ENCODE results near the gene CFDP1. TPM values are rescaled to one million over a fixed set of nuclear protein-coding genes. Genes with fewer than 3 reads are reported as not detected.
A peak's percentile ranks its signal among the peaks of the same experiment; 100 is the strongest.

The CFDP1 gene
- total RNA-seq, 1 donor from 2014 or later: 65.7 TPM

GRCh38 chr16:75252946-75253911 is 180.1 kb downstream of the CFDP1 start:
- Mint-ChIP-seq H3K36me3 (ENCODE audit: low read depth, unreplicated experiment) (peaks cover 2% of the 10 kb centered on the region), H3K4me3 (ENCODE audit: unreplicated experiment) (peak overlapping the region; percentile 86), H3K4me1 (ENCODE audit: unreplicated experiment) (peaks cover 59% of the 10 kb centered on the region)

GRCh38 chr16:75252049-75252864 is 181.0 kb downstream of the CFDP1 start:
- H3K4me1 Mint-ChIP-seq (ENCODE audit: unreplicated experiment): peaks cover 63% of the 10 kb centered on the region
- no peaks in the 10 kb centered on the region for H3K9me3 Mint-ChIP-seq (ENCODE audit: unreplicated experiment)
- H3K4me3 Mint-ChIP-seq (ENCODE audit: unreplicated experiment): peak overlapping the region; percentile 79
- no peak for DNase-seq (ENCODE audit: low spot score)
- H3K27me3 Mint-ChIP-seq (ENCODE audit: unreplicated experiment): peaks cover 21% of the 10 kb centered on the region
- TF ChIP-seq CTCF (IDR thresholded peaks at IDR 0.05; ENCODE audit: unreplicated experiment): no peak
- H3K36me3 Mint-ChIP-seq (ENCODE audit: low read depth, unreplicated experiment): peaks cover 4% of the 10 kb centered on the region
- peak overlapping the region; percentile 92 for H3K27ac Mint-ChIP-seq (ENCODE audit: unreplicated experiment)

More at GRCh38 chr16:75252946-75253911, 180.1 kb downstream of the CFDP1 start:
- H3K27ac Mint-ChIP-seq (ENCODE audit: unreplicated experiment): peak overlapping the region; percentile 93
- TF ChIP-seq CTCF (IDR thresholded peaks at IDR 0.05; ENCODE audit: unreplicated experiment): no peak
- H3K27me3 Mint-ChIP-seq (ENCODE audit: unreplicated experiment): peaks cover 18% of the 10 kb centered on the region
- no peaks in the 10 kb centered on the region for H3K9me3 Mint-ChIP-seq (ENCODE audit: unreplicated experiment)
- DNase-seq (ENCODE audit: low spot score): peak; percentile 63

- TF ChIP-seq CTCF (IDR thresholded peaks at IDR 0.05; ENCODE audit: unreplicated experiment): no peak
Observed at GRCh38 chr16:75251280-75252048, 181.8 kb downstream of the CFDP1 start, which contains the start of gene BCAR1. TSS of gene BCAR1 (minus strand) at chr16:75251624. CDS start at chr16:75251482, 142 bp downstream.

GRCh38 chr16:75250809-75251279 is 182.5 kb downstream of the CFDP1 start:
- peaks cover 25% of the 10 kb centered on the region for H3K27me3 Mint-ChIP-seq (ENCODE audit: unreplicated experiment)
- no peak for TF ChIP-seq CTCF (IDR thresholded peaks at IDR 0.05; ENCODE audit: unreplicated experiment)
- peaks cover 10% of the 10 kb centered on the region for H3K36me3 Mint-ChIP-seq (ENCODE audit: low read depth, unreplicated experiment)
- DNase-seq (ENCODE audit: low spot score): no peak
- H3K4me1 Mint-ChIP-seq (ENCODE audit: unreplicated experiment): peaks cover 75% of the 10 kb centered on the region
- no peak overlapping the region for H3K27ac Mint-ChIP-seq (ENCODE audit: unreplicated experiment)
- H3K9me3 Mint-ChIP-seq (ENCODE audit: unreplicated experiment): no peaks in the 10 kb centered on the region
- H3K4me3 Mint-ChIP-seq (ENCODE audit: unreplicated experiment): peak overlapping the region; percentile 94

More at GRCh38 chr16:75251280-75252048, 181.8 kb downstream of the CFDP1 start, which contains the start of gene BCAR1:
- Mint-ChIP-seq H3K36me3 (ENCODE audit: low read depth, unreplicated experiment) (peaks cover 6% of the 10 kb centered on the region), H3K9me3 (ENCODE audit: unreplicated experiment) (no peaks in the 10 kb centered on the region), H3K4me3 (ENCODE audit: unreplicated experiment) (peak within 1 kb of the TSS; percentile 94), H3K4me1 (ENCODE audit: unreplicated experiment) (peaks cover 71% of the 10 kb centered on the region), H3K27me3 (ENCODE audit: unreplicated experiment) (peaks cover 25% of the 10 kb centered on the region), H3K27ac (ENCODE audit: unreplicated experiment) (peak within 1 kb of the TSS; percentile 92)
- peak; percentile 90 for DNase-seq (ENCODE audit: low spot score)
